SK-N-SH (cell line): ENCODE results near the gene EBF4.

ENCODE experiments used
- CHD2 ChIP-seq: fragments of 150-350 bp; IDR thresholded peaks from 2 replicates; pipeline ENCODE4 v1.6.1; 2018; ENCODE audit warnings: low read length; ENCODE audit not compliant: partially characterized antibody
- CTCF ChIP-seq: fragments of 200-600 bp; sonication (generic); IDR thresholded peaks from 2 replicates; pipeline ENCODE4 v1.6.1; 2017; ENCODE audit warnings: antibody characterized with exemption, mild to moderate bottlenecking, moderate library complexity
- EZH2phosphoT487 ChIP-seq: fragments of 200-600 bp; sonication (generic); IDR thresholded peaks from 2 replicates; pipeline ENCODE4 v1.6.1; 2017; ENCODE audit warnings: low read depth, mixed run types, mild to moderate bottlenecking, antibody characterized with exemption, moderate library complexity, borderline replicate concordance
- JUND ChIP-seq: IDR thresholded peaks from 2 replicates; pipeline ENCODE4 v1.4.0; 2012
- POLR2AphosphoS5 ChIP-seq: IDR thresholded peaks from 2 replicates; pipeline ENCODE4 v1.6.1; 2012; ENCODE audit warnings: low read depth, low read length
- SIN3A ChIP-seq: IDR thresholded peaks from 2 replicates; pipeline ENCODE4 v1.6.1; 2012; ENCODE audit warnings: low read depth, mild to moderate bottlenecking, low read length, moderate library complexity, borderline replicate concordance

GRCh38 chr20:2693286-2694007, 867 bp downstream of the EBF4 start:
- no peak for TF ChIP-seq CTCF
- no peak for TF ChIP-seq CHD2
- no peak for TF ChIP-seq EZH2phosphoT487
- TF ChIP-seq SIN3A = no peak
- no peak for TF ChIP-seq POLR2AphosphoS5
- no peak for TF ChIP-seq JUND
